ENCODE measurements around the gene GK.
"Not testable (repeated sequence)": the region's sequence is repeated elsewhere in the genome, so short reads cannot be mapped to it uniquely, and the experiment has no call there.

GK gene

DNA sequence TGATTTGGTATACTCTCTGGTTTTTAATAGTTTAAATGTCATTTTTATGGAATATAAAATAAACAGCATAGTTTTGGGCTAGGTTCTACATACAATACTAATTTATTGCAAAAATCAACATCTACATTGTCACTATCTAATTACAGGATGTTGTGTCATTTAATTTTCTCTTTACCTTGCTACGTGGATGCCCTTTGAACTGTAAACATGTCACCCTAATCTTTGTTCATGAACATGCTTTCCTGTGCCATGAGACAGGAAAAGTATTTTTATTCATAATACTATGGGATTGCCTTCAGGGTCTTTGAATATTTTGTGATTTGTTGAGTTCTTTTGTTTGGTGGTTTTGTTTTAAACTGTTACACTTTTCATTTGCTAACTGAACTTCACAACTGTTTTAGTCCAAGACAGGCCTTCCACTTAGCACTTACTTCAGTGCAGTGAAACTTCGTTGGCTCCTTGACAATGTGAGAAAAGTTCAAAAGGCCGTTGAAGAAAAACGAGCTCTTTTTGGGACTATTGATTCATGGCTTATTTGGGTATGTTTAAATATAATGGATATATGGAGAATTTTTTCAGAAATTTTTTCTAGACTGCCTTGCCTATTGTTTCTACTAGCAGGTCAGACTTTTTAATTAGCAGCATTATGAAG, 40.9 kb downstream of the GK start:
- no peak for DNase-seq (ENCODE audit: extremely low read depth in 1 of 2, low read depth in 1 of 2)

DNA sequence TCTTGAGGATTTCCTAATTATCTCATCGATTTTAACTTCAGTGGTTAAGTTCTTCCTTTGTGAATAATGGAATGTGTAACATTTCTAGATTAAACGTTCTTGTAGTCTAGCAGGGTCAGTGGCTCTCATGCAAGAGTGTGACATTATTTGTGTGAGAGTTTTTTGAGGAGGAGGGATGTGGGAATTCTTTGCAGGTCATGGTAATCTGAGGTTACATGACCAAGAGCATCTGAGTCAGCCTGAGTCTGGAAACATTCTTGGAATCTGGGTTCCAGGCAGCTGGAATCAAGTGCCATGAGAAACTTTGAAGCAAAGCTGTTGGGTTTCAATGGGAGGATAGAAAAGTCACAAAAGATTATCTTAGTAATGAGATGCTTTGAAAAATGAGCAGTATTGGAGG, 49.5 kb downstream of the GK start:
- DNase-seq (ENCODE audit: extremely low read depth in 1 of 2, low read depth in 1 of 2): no peak

DNA sequence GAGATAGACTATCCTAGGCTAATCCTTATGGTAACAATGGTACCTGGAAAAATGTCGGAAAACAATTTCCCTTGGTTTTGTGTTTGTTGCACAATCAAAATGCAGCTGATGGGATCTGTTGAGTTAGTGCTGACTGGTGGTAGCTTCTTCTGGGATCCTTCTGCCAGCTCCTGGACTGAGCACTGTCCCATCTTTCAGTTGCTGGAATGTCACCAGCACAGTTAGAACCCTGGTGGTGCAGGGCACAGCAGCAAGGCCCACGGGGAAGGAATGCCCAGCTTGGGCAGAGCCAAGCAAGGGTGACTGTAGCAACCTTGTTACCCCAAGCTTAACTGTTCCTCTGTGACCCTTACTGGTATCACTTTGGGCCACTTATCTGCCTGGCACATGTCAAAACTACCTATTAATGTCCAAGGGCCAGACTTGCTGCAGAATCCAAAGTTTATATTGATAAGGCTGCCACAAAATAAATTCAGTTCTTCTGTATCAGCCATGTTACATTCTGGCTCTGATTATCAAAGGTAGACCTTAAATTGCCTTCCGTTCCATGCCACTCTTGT, 53.1 kb downstream of the GK start:
- DNase-seq (ENCODE audit: extremely low read depth in 1 of 2, low read depth in 1 of 2): no peak

DNA sequence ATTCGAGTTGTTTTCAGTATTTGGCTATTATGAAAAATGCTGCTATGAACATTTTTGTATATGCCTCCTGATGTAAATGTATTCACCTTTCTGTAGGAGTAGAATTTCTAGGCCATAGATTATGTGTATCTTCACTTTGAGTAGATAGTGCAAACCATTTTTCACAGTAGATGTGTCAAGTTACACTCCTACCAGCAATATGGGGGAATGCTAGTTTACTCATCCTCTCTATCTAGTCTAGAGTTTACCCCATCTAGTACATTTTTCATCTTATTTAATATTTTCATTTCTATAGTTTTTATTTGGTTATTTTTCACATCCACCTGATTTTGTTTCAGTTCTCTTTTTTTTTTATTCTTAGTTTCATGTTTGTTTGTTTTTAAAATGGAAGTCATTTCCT, 59.0 kb downstream of the GK start:
- DNase-seq (ENCODE audit: extremely low read depth in 1 of 2, low read depth in 1 of 2): no peak

DNA sequence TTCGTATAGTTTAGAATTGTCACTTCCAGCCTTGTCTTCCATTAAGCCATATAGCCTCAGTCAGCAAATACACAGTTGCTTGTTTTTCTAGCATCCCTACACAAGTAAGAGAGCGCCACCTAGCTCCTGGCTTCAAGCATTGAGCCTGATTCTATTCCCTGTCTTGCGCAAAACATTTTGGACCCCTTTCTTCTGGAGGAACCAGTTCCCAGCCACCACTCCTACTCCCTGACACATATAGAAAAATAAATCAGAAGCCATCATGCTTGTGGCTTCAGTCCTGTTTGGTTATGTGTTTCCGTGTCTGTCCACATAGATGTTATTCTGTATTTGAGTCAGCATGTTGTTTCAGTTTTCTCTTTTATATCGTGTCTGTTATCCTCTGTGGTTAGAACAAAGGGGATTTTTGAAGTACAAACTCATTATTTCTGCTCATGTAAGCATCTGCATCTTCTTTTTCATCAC, 59.9 kb downstream of the GK start:
- peak in 1 of 2 donors; percentile 10 for DNase-seq (ENCODE audit: extremely low read depth in 1 of 2, low read depth in 1 of 2)

DNA sequence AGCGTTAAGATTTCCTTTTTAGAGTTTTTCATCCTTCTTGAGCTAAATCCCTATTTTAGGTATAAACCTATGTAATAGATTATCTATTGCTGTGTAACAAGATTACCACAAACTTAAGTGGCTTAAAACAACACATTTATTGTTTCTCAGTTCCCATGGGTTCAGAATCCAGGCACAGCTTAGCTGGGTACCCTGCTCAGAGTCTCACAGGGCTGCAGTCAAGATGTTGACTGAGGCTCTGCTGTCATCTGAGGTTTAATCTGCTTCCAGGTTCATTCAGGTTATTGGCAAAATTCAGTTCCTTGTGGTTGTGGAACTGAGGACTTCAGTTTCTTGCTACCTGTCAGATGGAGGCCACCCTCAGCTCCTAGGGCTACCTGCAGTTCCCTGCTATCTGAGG, 60.9 kb downstream of the GK start:
- no peak for DNase-seq (ENCODE audit: extremely low read depth in 1 of 2, low read depth in 1 of 2)

DNA sequence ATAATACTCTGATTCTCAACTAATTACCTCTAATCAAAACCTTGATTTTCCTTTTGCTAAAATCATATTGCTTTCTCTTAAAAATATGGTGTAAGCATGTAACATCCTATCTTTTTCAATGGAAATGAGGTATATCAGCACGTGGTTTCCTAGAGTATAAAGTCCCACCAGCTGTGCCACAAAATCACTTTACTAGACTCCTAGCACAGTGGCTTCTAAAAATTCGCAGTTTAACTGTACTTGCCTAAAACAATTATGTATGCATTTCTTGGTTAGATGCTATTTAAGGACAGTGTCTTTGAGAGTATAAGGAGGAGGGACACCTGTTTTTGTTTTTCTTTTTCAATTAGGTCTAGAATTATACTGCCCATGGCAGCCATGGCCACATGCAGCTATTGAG, 62.8 kb downstream of the GK start:
- no peak for DNase-seq (ENCODE audit: extremely low read depth in 1 of 2, low read depth in 1 of 2)

DNA sequence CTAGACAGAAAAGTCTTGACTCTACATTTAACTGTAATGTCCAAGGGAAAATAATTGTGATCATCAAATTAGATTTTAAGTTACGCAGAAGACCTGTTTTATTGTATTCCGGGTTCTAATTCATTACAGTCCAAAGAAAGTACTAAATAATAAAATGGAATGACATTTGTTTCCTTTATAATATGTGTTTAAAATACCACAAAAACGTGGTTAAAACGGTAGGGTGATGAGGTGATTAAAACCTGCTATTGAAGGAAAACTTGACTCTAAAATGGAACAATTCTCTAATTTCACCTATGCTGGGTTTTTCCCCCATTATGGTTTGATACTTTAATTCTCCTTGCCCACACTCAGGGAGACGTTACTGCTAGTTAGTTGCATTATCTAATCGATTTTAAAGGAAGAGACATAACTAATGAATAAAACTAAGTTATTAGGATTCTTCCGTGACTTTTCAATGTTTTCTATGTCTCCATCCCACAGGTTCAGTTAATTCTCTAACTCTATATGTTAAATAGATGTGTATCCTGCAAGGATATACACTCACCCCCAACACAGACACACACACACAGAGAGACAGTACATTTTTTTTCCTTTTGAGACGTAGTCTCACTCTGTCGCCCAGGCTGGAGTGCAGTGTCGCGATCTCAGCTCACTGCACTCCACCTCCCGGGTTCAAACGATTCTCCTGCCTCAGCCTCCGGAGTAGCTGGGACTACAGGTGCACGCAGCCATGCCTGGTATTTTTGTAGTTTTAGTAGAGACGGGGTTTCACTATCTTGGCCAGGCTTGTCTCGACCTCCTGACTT, 80.8 kb downstream of the GK start:
- no peak for DNase-seq (ENCODE audit: extremely low read depth in 1 of 2, low read depth in 1 of 2)

DNA sequence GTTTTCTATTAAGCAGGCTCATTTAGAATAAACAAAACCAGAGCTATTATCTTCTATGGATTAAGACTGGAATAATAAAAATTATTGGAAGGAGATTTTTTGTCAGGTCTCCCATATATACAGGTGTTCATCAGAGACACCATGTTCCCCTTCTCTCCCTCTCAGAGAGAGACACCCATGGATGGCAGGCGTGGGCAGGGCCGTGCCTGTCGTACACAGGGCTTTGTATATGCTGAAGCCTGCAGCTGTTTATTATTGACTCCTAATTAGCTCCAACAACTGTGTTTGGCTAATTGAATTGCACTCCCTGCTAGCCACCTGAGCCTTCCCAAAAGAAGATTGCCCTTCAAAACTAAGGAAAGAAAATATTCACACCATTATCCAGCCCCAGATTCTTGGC, 81.6 kb downstream of the GK start:
- DNase-seq (ENCODE audit: extremely low read depth in 1 of 2, low read depth in 1 of 2): no peak

DNA sequence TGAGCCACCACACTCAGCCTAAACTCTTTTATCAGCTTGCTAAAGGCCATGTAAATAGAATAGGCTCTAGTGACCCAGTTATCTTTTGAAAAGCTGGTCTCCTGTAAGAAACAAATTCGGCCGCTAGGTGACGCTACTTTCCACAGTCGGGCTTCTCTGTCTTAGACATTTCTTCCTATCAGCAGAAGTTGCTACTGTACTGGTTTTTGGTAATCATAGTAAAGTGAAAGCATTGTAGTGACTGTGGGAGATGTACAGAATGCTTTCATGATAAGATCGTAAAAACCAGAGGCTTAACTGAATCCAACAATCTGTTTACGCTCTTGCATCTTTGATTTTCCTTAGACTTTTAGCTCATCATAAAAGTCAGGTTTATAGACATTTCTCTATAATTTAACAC, 82.6 kb downstream of the GK start:
- DNase-seq (ENCODE audit: extremely low read depth in 1 of 2, low read depth in 1 of 2): peak; percentile 11 to 49

DNA sequence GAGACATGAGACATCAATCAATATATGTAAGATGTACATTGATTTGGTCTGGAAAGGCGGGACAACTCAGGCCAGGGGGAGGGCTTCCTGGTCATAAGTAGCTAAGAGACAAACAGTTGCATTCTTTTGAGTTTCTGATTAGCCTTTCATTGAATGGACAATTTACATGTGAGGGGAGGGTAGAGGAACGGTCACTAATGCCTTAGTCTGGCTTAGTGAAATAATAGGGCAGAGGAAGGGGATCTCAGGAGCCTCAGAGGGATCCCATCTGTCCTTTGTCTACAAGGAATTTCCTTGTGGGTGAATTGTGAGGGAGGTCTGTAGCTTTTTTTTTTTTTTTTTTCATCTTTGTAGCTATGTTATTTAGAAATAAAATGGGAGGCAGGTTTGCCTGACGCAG, 88.3 kb downstream of the GK start:
- no peak for DNase-seq (ENCODE audit: extremely low read depth in 1 of 2, low read depth in 1 of 2)

DNA sequence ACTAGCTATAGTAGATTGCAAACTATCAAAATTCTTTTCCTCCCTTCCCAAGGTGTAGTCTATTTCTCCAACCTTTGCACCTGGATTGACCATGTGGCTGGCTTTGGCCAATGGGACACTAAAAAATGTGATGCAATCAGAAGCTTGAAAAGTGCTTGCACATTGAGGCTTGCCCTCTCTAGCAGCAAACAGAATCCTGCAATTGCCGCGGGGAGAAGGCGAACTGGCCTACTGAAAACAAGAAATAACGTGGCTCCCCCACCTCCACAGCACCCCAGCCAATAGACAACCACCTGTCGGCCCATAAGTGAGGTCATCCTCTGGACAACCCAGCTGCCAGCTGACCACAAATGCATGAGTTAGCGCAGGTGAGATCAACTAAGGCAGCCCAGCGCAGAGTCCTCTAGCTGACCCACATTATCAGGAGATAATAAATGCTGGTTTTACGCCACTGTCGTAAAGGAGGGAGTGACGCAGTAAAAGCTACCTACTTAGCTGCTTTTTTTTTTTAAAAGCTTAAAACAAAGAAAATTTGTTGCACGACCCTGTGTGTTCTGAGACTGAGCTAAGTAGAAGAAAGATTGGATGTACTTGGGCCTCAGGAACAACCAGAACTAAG, 95.2 kb downstream of the GK start:
- DNase-seq (ENCODE audit: extremely low read depth in 1 of 2, low read depth in 1 of 2): no peak

DNA sequence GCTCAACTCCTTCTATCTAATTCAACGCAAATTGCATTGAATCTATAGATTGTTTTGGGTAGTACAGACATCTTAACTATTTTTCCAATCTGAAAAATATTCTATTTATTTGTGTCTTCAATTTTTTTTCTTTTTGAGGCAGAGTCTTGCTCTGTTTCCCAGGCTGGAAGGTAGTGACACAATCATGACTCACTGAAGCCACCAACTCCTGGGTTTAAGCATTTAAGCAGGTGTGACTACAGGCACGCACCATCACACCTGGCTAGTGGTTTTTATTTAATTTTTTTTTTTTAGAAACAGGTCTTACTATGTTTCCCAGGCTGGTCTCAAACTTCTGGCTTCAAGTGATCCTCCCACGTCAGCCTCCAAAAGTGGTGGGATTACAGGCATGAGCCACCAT, 98.3 kb downstream of the GK start:
- DNase-seq (ENCODE audit: extremely low read depth in 1 of 2, low read depth in 1 of 2): no peak

DNA sequence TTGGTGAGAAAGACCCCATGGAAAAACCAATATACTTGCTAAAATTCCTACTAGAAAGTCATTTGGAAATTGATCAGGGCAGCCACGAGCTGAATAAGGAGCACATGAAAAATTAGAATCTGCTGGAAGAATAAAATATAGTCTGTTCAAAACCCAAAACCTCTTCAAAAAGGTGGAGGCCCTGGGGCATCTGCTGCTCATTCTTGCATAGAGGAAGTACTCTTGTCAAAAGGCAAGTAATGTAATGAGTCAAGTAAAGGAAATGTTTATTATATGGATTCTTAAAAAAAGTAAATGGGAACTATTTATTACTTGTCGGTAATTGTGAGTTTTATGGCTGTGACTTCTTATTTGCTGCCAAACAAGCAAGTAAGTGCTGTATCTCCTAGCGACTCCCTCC, 109.5 kb downstream of the GK start:
- no peak for DNase-seq (ENCODE audit: extremely low read depth in 1 of 2, low read depth in 1 of 2)

DNA sequence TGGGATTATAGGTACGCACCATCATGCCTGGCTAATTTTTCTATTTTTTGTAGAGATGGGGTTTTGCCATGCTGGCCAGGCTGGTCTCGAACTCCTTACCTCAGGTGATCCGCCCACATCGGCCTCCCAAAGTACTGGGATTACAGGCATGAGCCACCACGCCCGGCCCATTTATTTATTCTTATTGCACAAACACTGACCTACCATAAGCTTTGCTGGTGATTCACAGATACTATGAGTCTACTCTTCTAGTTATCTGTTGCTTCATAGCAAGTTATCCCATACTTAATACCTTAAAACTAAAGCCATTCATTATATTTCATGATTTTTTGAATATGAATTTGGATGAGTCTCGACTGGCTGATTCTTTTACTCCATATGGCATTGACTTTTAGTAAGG, 120.5 kb downstream of the GK start:
- DNase-seq (ENCODE audit: extremely low read depth in 1 of 2, low read depth in 1 of 2): not testable (repeated sequence)

DNA sequence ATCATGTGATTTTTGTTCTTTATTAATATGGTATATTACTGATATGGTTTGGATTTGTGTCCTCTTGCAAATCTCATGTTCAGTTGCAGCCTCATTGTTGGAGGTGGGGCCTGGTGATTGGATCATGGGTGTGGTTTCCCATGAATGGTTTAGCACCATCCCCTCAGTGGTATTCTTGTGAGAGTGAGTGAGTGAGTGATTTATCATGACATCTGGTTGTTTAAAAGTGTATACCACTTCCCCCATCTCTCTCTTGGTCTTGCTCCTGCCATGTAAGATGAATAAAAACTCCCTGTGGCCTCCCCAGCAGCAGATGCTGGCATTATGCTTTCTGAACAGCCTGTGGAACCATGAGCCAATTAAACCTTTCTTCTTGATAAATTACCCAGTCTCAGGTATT, 124.4 kb downstream of the GK start:
- no peak for DNase-seq (ENCODE audit: extremely low read depth in 1 of 2, low read depth in 1 of 2)

DNA sequence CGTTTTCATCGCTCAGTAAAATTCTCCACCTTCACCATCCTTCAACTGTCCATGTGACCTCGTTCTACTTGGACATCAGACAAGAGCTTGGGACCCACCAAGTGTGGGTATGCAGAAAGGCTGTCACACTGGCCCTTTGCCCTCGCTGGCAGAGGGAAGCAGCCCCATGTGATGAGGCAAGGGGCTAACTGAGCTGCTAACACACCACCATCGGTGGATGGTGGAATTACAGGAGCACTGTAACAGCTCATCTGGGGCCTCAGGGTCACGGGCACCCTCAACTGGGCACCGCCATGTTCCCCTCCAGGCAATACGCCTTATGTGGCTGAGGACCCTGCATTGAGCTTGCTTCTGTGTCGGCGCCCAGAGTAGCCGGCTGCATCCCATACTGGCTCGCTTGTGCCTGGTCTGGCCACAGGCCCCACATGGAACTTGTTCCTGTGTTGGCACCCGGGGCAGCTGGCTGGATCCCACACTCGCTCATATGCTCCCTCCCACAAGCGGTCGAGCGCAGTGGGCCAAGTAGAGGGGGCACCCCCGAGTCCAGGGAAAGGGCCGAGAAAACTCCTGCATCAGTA, 126.3 kb downstream of the GK start:
- DNase-seq (ENCODE audit: extremely low read depth in 1 of 2, low read depth in 1 of 2): no peak

All from activated CD8-positive, alpha-beta memory T cell treated with anti-CD3 and anti-CD28 coated beads for 1 hour (primary cell).